HG03108 (cell line): ENCODE measurements around the gene BORCS5.
"Not testable (repeated sequence)": the region's sequence is repeated elsewhere in the genome, so short reads cannot be mapped to it uniquely, and the experiment has no call there.

Experiments
- ATAC-seq: cut with Tn5 transposase; IDR thresholded peaks from one replicate; pipeline ENCODE4 v1.9.1; 2021; ENCODE audit warnings: moderate library complexity; ENCODE audit not compliant: unreplicated experiment

The BORCS5 gene

GRCh38 chr12:12454315-12454714, 97.4 kb downstream of the BORCS5 start:
- ATAC-seq, result no peak

GRCh38 chr12:12456637-12457036, 99.8 kb downstream of the BORCS5 start:
- ATAC-seq, result no peak

GRCh38 chr12:12460935-12461922, 104.4 kb downstream of the BORCS5 start:
- ATAC-seq, result no peak

GRCh38 chr12:12461923-12462315, 105.0 kb downstream of the BORCS5 start:
- no peak for ATAC-seq

- no peak for ATAC-seq
Measured at GRCh38 chr12:12465522-12465921, 108.6 kb downstream of the BORCS5 start.

- no peak for ATAC-seq
Measured at GRCh38 chr12:12466157-12466556, 109.3 kb downstream of the BORCS5 start.

- no peak for ATAC-seq
Measured at GRCh38 chr12:12467264-12467663, 110.4 kb downstream of the BORCS5 start.

GRCh38 chr12:12467688-12468261, 110.9 kb downstream of the BORCS5 start:
- ATAC-seq, result no peak

- ATAC-seq, result no peak
Measured at GRCh38 chr12:12468575-12468974, 111.7 kb downstream of the BORCS5 start.

GRCh38 chr12:12469386-12469785, 112.5 kb downstream of the BORCS5 start:
- ATAC-seq, result no peak

- ATAC-seq, result no peak
Measured at GRCh38 chr12:12470751-12471306, 114.0 kb downstream of the BORCS5 start.

GRCh38 chr12:12471982-12472961, 115.4 kb downstream of the BORCS5 start:
- ATAC-seq, result not testable (repeated sequence)

- no peak for ATAC-seq
Measured at GRCh38 chr12:12473223-12473622, 116.3 kb downstream of the BORCS5 start.

- ATAC-seq, result peak; percentile 16
Measured at GRCh38 chr12:12474471-12474928, 117.6 kb downstream of the BORCS5 start.

GRCh38 chr12:12474931-12475795, 118.3 kb downstream of the BORCS5 start:
- ATAC-seq, result peak; percentile 88

GRCh38 chr12:12476857-12477531, 120.1 kb downstream of the BORCS5 start:
- no peak for ATAC-seq

- no peak for ATAC-seq
Measured at GRCh38 chr12:12477532-12477890, 120.6 kb downstream of the BORCS5 start.

GRCh38 chr12:12480074-12480473, 123.2 kb downstream of the BORCS5 start:
- ATAC-seq, result no peak

- no peak for ATAC-seq
Measured at GRCh38 chr12:12481631-12482030, 124.8 kb downstream of the BORCS5 start.
